PC-9 (cell line): ENCODE results near the gene PALM.

Source experiments
- EZH2 ChIP-seq: fragments of 200-600 bp; sonication (generic); IDR thresholded peaks from 2 replicates; pipeline ENCODE4 v1.8.0; 2017; ENCODE audit warnings: antibody characterized with exemption, low read depth
- TF ChIP-seq, protein P1 (sequence below): fragments of 200-600 bp; sonication (generic); conservative IDR thresholded peaks from 2 replicates; pipeline ENCODE4 v1.6.1; 2017; ENCODE audit warnings: mixed run types, antibody characterized with exemption, mild to moderate bottlenecking, moderate library complexity

DNA sequence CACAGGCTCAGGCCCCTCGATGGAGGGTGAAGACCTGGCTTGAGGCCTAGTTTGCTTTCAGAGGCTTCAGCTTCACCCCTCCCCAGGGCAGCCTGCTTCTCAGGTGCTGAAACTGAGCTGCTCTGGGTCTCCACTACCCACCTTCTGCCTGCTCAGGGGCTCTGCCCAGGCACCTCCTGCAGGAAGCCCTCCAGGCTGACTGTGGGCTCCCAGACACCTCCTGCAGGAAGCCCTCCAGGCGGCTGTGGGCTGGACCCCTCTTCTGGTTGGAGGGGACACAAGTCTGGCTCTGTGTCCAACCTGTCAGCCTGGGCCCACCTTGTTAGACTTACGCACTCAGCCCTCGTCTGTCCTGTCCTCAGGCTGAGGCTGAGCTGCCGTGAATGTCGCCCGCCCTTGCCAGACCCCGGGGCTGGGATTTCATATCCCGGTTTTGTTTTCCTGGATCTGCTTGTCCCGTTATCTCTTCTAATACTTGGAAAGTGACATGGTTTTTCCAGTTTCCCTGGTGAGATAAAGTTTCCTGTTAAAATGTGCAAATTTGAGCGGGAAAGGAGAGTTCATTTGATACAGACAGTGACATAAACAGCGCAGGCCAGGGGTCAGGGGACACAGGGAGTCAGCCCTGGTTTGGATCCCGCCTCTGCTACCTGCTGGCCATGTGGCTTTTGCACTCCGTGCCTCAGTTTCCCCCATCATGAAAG lies 21.4 kb downstream of the PALM start:
- TF ChIP-seq, protein P1, sequence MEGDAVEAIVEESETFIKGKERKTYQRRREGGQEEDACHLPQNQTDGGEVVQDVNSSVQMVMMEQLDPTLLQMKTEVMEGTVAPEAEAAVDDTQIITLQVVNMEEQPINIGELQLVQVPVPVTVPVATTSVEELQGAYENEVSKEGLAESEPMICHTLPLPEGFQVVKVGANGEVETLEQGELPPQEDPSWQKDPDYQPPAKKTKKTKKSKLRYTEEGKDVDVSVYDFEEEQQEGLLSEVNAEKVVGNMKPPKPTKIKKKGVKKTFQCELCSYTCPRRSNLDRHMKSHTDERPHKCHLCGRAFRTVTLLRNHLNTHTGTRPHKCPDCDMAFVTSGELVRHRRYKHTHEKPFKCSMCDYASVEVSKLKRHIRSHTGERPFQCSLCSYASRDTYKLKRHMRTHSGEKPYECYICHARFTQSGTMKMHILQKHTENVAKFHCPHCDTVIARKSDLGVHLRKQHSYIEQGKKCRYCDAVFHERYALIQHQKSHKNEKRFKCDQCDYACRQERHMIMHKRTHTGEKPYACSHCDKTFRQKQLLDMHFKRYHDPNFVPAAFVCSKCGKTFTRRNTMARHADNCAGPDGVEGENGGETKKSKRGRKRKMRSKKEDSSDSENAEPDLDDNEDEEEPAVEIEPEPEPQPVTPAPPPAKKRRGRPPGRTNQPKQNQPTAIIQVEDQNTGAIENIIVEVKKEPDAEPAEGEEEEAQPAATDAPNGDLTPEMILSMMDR: no peak
- TF ChIP-seq EZH2: no peak
